Osteocyte (in vitro differentiated cells): ENCODE data around the gene ZNF628. TPM values are rescaled to one million over a fixed set of nuclear protein-coding genes. Genes with fewer than 3 reads are reported as not detected.
A peak's percentile ranks its signal among the peaks of the same experiment; 100 is the strongest.

Experiments
- DNase-seq: peaks from one replicate; pipeline ENCODE4 v3.0.0; 2021; ENCODE audit warnings: mixed read lengths; ENCODE audit not compliant: unreplicated experiment; ENCODE audit errors: extremely low spot score
- H3K27ac Mint-ChIP-seq: one replicate; pipeline ENCODE4 v1.8.0; 2021; ENCODE audit warnings: mild to moderate bottlenecking, mixed read lengths; ENCODE audit not compliant: unreplicated experiment
- H3K27me3 Mint-ChIP-seq: one replicate; pipeline ENCODE4 v1.8.0; 2021; ENCODE audit warnings: mixed read lengths; ENCODE audit not compliant: unreplicated experiment
- H3K36me3 Mint-ChIP-seq: one replicate; pipeline ENCODE4 v1.8.0; 2021; ENCODE audit warnings: mixed read lengths; ENCODE audit not compliant: unreplicated experiment
- H3K4me1 Mint-ChIP-seq: one replicate; pipeline ENCODE4 v1.8.0; 2021; ENCODE audit warnings: mixed read lengths; ENCODE audit not compliant: unreplicated experiment
- H3K4me3 Mint-ChIP-seq: one replicate; pipeline ENCODE4 v1.8.0; 2021; ENCODE audit warnings: mild to moderate bottlenecking, moderate library complexity, mixed read lengths; ENCODE audit not compliant: unreplicated experiment
- H3K9me3 Mint-ChIP-seq: one replicate; pipeline ENCODE4 v1.8.0; 2021; ENCODE audit warnings: mixed read lengths; ENCODE audit not compliant: unreplicated experiment
- CTCF ChIP-seq: fragments of 200-600 bp; sonication (generic); IDR thresholded peaks from 2 replicates; pipeline ENCODE4 v1.5.0; 2021; ENCODE audit warnings: antibody characterized with exemption, mild to moderate bottlenecking, moderate library complexity
- total RNA-seq: library from RNA; stranded (reverse); gene quantifications from 2 replicates; pipeline ENCODE4 v1.2.1, GENCODE V29; 2021

ZNF628 gene
- total RNA-seq, 1 donor from 2014 or later = 11.6 TPM

- Mint-ChIP-seq H3K36me3 (no peaks in the 10 kb centered on the region), H3K4me1 (peaks cover 42% of the 10 kb centered on the region), H3K27ac (no peak overlapping the region), H3K9me3 (no peaks in the 10 kb centered on the region), H3K4me3 (no peak overlapping the region), H3K27me3 (no peaks in the 10 kb centered on the region)
- DNase-seq = no peak
- no peak for TF ChIP-seq CTCF
Observed at GRCh38 chr19:55482156-55482961, 5.9 kb downstream of the ZNF628 start.

GRCh38 chr19:55482967-55483705 lies 6.7 kb downstream of the ZNF628 start:
- no peak for TF ChIP-seq CTCF
- DNase-seq = no peak
- Mint-ChIP-seq H3K4me3 (no peak overlapping the region), H3K27ac (no peak overlapping the region), H3K4me1 (peaks cover 42% of the 10 kb centered on the region), H3K27me3 (no peaks in the 10 kb centered on the region), H3K36me3 (no peaks in the 10 kb centered on the region), H3K9me3 (no peaks in the 10 kb centered on the region)

- Mint-ChIP-seq H3K9me3 (no peaks in the 10 kb centered on the region), H3K4me1 (peaks cover 38% of the 10 kb centered on the region), H3K4me3 (peak overlapping the region; percentile 75), H3K27me3 (no peaks in the 10 kb centered on the region), H3K36me3 (no peaks in the 10 kb centered on the region), H3K27ac (peak overlapping the region; percentile 27)
- no peak for TF ChIP-seq CTCF
- no peak for DNase-seq
Observed at GRCh38 chr19:55483706-55484592, 7.5 kb downstream of the ZNF628 start.

- peak; percentile 92 for DNase-seq
- Mint-ChIP-seq H3K27me3 (no peaks in the 10 kb centered on the region), H3K36me3 (no peaks in the 10 kb centered on the region), H3K9me3 (no peaks in the 10 kb centered on the region), H3K4me1 (peaks cover 34% of the 10 kb centered on the region), H3K4me3 (peak within 1 kb of the TSS; percentile 75), H3K27ac (peak within 1 kb of the TSS; percentile 82)
- TF ChIP-seq CTCF = no peak
Observed at GRCh38 chr19:55484593-55485438, 8.4 kb downstream of the ZNF628 start, which contains the start of gene NAT14. Gene NAT14, plus strand, starts transcription at chr19:55485188. Its CDS starts 521 bp downstream, at chr19:55485709.
